ENCODE data around the gene BANF1.
"Not testable (repeated sequence)": the region's sequence is repeated elsewhere in the genome, so short reads cannot be mapped to it uniquely, and the experiment has no call there.

The BANF1 gene

GRCh38 chr11:66011239-66011784, 9.0 kb downstream of the BANF1 start:
- DNase-seq = no peak

- peak in 1 of 4 experiments; percentile 18 for DNase-seq
Measured at GRCh38 chr11:66011785-66012303, 9.5 kb downstream of the BANF1 start, which contains the start of gene CST6. Gene CST6, plus strand, starts transcription at chr11:66012008. Its CDS starts 37 bp downstream, at chr11:66012045.

- DNase-seq = no peak
Measured at GRCh38 chr11:66012371-66012945, 10.2 kb downstream of the BANF1 start.

- peak; percentile 72 to 88 (median 85) for DNase-seq
Measured at GRCh38 chr11:66012946-66013761, 10.9 kb downstream of the BANF1 start.

- DNase-seq = no peak
Measured at GRCh38 chr11:66013762-66014100, 11.4 kb downstream of the BANF1 start.

- peak in 1 of 4 experiments; percentile 21 for DNase-seq
Measured at GRCh38 chr11:66014804-66015453, 12.6 kb downstream of the BANF1 start.

GRCh38 chr11:66015454-66015881, 13.2 kb downstream of the BANF1 start:
- DNase-seq = no peak

GRCh38 chr11:66015936-66016792, 13.9 kb downstream of the BANF1 start:
- DNase-seq = no peak

- DNase-seq = no peak
Measured at GRCh38 chr11:66016793-66017177, 14.5 kb downstream of the BANF1 start.

- no peak for DNase-seq
Measured at GRCh38 chr11:66017321-66017720, 15.0 kb downstream of the BANF1 start.

GRCh38 chr11:66020212-66020611, 17.9 kb downstream of the BANF1 start:
- peak in 2 of 4 experiments; percentile 20 to 23 for DNase-seq

GRCh38 chr11:66020618-66021357, 18.5 kb downstream of the BANF1 start:
- peak; percentile 79 to 90 (median 86) for DNase-seq

GRCh38 chr11:66022401-66023185, 20.3 kb downstream of the BANF1 start:
- DNase-seq = peak; percentile 80 to 92 (median 90)

- DNase-seq = not testable (repeated sequence)
Measured at GRCh38 chr11:66023186-66023440, 20.8 kb downstream of the BANF1 start.

- no peak for DNase-seq
Measured at GRCh38 chr11:66026017-66026529, 23.8 kb downstream of the BANF1 start, which contains the start of gene CATSPER1. Gene CATSPER1, minus strand, starts transcription at chr11:66026479. Its CDS starts 100 bp downstream, at chr11:66026379.

- peak in 1 of 4 experiments; percentile 0 for DNase-seq
Measured at GRCh38 chr11:66032957-66033735, 30.8 kb downstream of the BANF1 start.

- no peak for DNase-seq
Measured at GRCh38 chr11:66035653-66036333, 33.5 kb downstream of the BANF1 start.

GRCh38 chr11:66036334-66036710, 34.0 kb downstream of the BANF1 start:
- DNase-seq = peak in 1 of 4 experiments; percentile 0

- DNase-seq = peak in 1 of 4 experiments; percentile 3
Measured at GRCh38 chr11:66037327-66037726, 35.0 kb downstream of the BANF1 start.

Measured in suppressor macrophage (primary cell).